Hypothalamus (tissue), 51 donors: ENCODE measurements around the gene ELMOD2.

Source experiments
- DNase-seq, 51 donors: peaks; one replicate each; lab custom pipeline; 2025; lab: John Stamatoyannopoulos, UW

Gene ELMOD2

GRCh38 chr4:140579278-140579677 lies 55.3 kb downstream of the ELMOD2 start:
- no peak for DNase-seq

GRCh38 chr4:140581078-140581477 lies 57.1 kb downstream of the ELMOD2 start:
- DNase-seq, result no peak

- DNase-seq, result no peak
Measured at GRCh38 chr4:140584439-140584838, 60.5 kb downstream of the ELMOD2 start.

GRCh38 chr4:140595065-140595464 lies 71.1 kb downstream of the ELMOD2 start:
- DNase-seq, result no peak

- no peak for DNase-seq
Measured at GRCh38 chr4:140600408-140600807, 76.4 kb downstream of the ELMOD2 start.

- no peak for DNase-seq
Measured at GRCh38 chr4:140602714-140603113, 78.7 kb downstream of the ELMOD2 start.

GRCh38 chr4:140603286-140603685 lies 79.3 kb downstream of the ELMOD2 start:
- DNase-seq, result no peak
